OCI-LY1 (cell line): Measurements from ENCODE around the gene KIAA1549.

Experiments used
- EZH2 ChIP-seq: fragments of 200-600 bp; sonication (generic), shearing (Covaris generic); IDR thresholded peaks from 2 replicates; pipeline ENCODE4 v1.8.0; 2017; ENCODE audit warnings: borderline replicate concordance, mixed run types, mild to moderate bottlenecking, antibody characterized with exemption, low read length, moderate library complexity, mixed read lengths
- TF ChIP-seq, protein P1 (sequence below): fragments of 200-600 bp; sonication (generic), shearing (Covaris generic); IDR thresholded peaks from 2 replicates; pipeline ENCODE4 v1.5.1; 2017; ENCODE audit warnings: mild to moderate bottlenecking, antibody characterized with exemption, low read length, moderate library complexity, mixed read lengths

DNA sequence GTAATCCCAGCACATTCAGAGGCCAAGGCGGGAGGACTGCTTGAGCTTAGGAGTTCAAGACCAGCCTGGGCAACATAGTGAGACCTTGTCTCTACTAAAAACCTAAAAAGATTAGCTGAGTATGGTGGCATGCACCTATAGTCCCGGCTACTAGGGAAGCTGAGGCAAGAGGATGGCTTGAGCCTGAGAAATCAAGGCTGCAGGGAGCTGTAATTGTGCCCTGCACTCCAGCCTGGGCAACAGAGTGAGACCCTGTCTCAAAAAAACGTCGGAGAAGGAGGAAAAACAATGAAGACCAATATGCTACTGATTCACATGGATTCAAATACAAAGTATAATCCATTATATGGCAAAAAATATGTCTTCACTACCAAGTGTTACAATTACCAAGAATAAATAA, 41.1 kb upstream of the KIAA1549 start:
- TF ChIP-seq, protein P1, sequence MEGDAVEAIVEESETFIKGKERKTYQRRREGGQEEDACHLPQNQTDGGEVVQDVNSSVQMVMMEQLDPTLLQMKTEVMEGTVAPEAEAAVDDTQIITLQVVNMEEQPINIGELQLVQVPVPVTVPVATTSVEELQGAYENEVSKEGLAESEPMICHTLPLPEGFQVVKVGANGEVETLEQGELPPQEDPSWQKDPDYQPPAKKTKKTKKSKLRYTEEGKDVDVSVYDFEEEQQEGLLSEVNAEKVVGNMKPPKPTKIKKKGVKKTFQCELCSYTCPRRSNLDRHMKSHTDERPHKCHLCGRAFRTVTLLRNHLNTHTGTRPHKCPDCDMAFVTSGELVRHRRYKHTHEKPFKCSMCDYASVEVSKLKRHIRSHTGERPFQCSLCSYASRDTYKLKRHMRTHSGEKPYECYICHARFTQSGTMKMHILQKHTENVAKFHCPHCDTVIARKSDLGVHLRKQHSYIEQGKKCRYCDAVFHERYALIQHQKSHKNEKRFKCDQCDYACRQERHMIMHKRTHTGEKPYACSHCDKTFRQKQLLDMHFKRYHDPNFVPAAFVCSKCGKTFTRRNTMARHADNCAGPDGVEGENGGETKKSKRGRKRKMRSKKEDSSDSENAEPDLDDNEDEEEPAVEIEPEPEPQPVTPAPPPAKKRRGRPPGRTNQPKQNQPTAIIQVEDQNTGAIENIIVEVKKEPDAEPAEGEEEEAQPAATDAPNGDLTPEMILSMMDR = no peak
- no peak for TF ChIP-seq EZH2
